OCI-LY7 (cell line): ENCODE measurements around the gene RAP1GDS1. TPM values are rescaled to one million over a fixed set of nuclear protein-coding genes. Genes with fewer than 3 reads are reported as not detected.
A peak's percentile ranks its signal among the peaks of the same experiment; 100 is the strongest.

ENCODE experiments used
- BruUV-seq: library from RNA; stranded (reverse); fragments of 400-500 nt; replicated peaks from 2 replicates; lab custom pipeline; 2021; lab: Mats Ljungman, UMichigan
- CTCF ChIA-PET: fragments of 300-600 bp; sonication (Branson Sonifier 250); formaldehyde crosslinking; loops from one replicate; lab custom pipeline; 2022; ENCODE audit warnings: antibody characterized with exemption; ENCODE audit not compliant: unreplicated experiment; lab: Charles Lee
- POLR2A ChIA-PET: fragments of 300-600 bp; sonication (Branson Sonifier 250); formaldehyde crosslinking; loops from one replicate; lab custom pipeline; 2022; ENCODE audit warnings: antibody characterized with exemption; lab: Charles Lee
- DNase-seq: peaks from one replicate; pipeline ENCODE4 v3.0.0-alpha.2; 2015; ENCODE audit warnings: low spot score
- H2AFZ ChIP-seq: fragments of 200-600 bp; sonication (generic), shearing (Covaris generic); 2 replicates; pipeline ENCODE4 v1.6.1; 2014; ENCODE audit warnings: mild to moderate bottlenecking, antibody characterized with exemption, low read length, moderate library complexity
- H3K27ac ChIP-seq: fragments of 200-600 bp; sonication (generic); 2 replicates; pipeline ENCODE4 v1.5.1; 2014; ENCODE audit warnings: mixed run types, low read depth, mild to moderate bottlenecking, moderate library complexity, low read length, inconsistent platforms; ENCODE audit not compliant: poor library complexity, severe bottlenecking
- H3K36me3 ChIP-seq: fragments of 200-600 bp; sonication (generic); 2 replicates; pipeline ENCODE4 v1.6.1; 2014; ENCODE audit warnings: mild to moderate bottlenecking, antibody characterized with exemption, low read length, moderate library complexity, mixed read lengths; ENCODE audit not compliant: insufficient read depth
- H3K4me1 ChIP-seq: fragments of 200-600 bp; sonication (generic); 2 replicates; pipeline ENCODE4 v1.5.1; 2014; ENCODE audit warnings: mild to moderate bottlenecking, low read length; ENCODE audit not compliant: insufficient read depth, poor library complexity, severe bottlenecking
- H3K4me2 ChIP-seq: fragments of 200-600 bp; sonication (generic); 2 replicates; pipeline ENCODE4 v1.6.1; 2014; ENCODE audit warnings: mild to moderate bottlenecking, low read length
- H3K4me3 ChIP-seq: fragments of 200-600 bp; sonication (generic); 2 replicates; pipeline ENCODE4 v1.5.1; 2014; ENCODE audit warnings: mild to moderate bottlenecking, low read depth, low read length; ENCODE audit not compliant: poor library complexity, severe bottlenecking
- H3K79me2 ChIP-seq: fragments of 200-600 bp; sonication (generic); 2 replicates; pipeline ENCODE4 v1.6.1; 2016; ENCODE audit warnings: low read depth, mild to moderate bottlenecking, low read length, moderate library complexity, mixed read lengths; ENCODE audit not compliant: insufficient read depth
- H3K9me2 ChIP-seq: fragments of 200-600 bp; sonication (generic); 2 replicates; pipeline ENCODE4 v1.6.1; 2016; ENCODE audit warnings: mild to moderate bottlenecking, low read length, mixed read lengths; ENCODE audit not compliant: insufficient read depth
- H3K9me3 ChIP-seq: fragments of 200-600 bp; sonication (generic); 2 replicates; pipeline ENCODE4 v1.6.1; 2014; ENCODE audit warnings: mild to moderate bottlenecking, mixed run types, low read length, mixed read lengths
- H4K20me1 ChIP-seq: fragments of 200-600 bp; sonication (generic); 2 replicates; pipeline ENCODE4 v1.6.1; 2014; ENCODE audit warnings: mild to moderate bottlenecking, antibody characterized with exemption, low read length, moderate library complexity, mixed read lengths; ENCODE audit not compliant: insufficient read depth
- CTCF ChIP-seq: fragments of 200-600 bp; sonication (generic); conservative IDR thresholded peaks from 2 replicates; pipeline ENCODE4 v1.5.1; 2014; ENCODE audit warnings: mild to moderate bottlenecking, antibody characterized with exemption, low read length, moderate library complexity, mixed read lengths
- EZH2phosphoT487 ChIP-seq: fragments of 200-600 bp; sonication (generic); IDR thresholded peaks from 2 replicates; pipeline ENCODE4 v1.6.1; 2018; ENCODE audit warnings: low read depth, borderline replicate concordance, mild to moderate bottlenecking, mixed run types, antibody characterized with exemption, low read length, moderate library complexity, mixed read lengths
- intact Hi-C: fragments of 100-400 bp; cut with micrococcal nuclease; formaldehyde crosslinking; loops from one replicate; pipeline ENCODE4 v1.10.0; 2022; ENCODE audit not compliant: unreplicated experiment
- total RNA-seq, 2 experiments: library from RNA; depleted of rRNA in 1 of 2; stranded (reverse); fragments of >200 nt in 1 of 2; shearing (Covaris generic) in 1 of 2; gene quantifications; 2 replicates each; pipeline ENCODE4 v1.2.3, GENCODE V29; 2014 to 2022

The RAP1GDS1 gene
- total RNA-seq, 2 experiments from 2014 or later = 53.5 to 57.8 TPM

- no peak overlapping the region for H3K4me3 ChIP-seq
- peak; percentile 8 for DNase-seq
- H3K4me1 ChIP-seq = peaks cover 7% of the 10 kb centered on the region
- ChIA-PET POLR2A (interaction anchor here (1.1 kb wide), 1 partner anchor 31 kb away, joined by 3 read pairs; no protein-coding TSS in a partner anchor), CTCF (no interaction called here)
- no peaks in the 10 kb centered on the region; the same call in 1 of the 2 replicates for H3K79me2 ChIP-seq
- H3K9me2 ChIP-seq = no peaks in the 10 kb centered on the region
- no peak overlapping the region for H3K27ac ChIP-seq
- H3K4me2 ChIP-seq = no peak overlapping the region
- intact Hi-C loops = no loop called here
- 0 out of 2 replicates have a peak, but pooled peaks cover 6% of the 10 kb centered on the region for H3K9me3 ChIP-seq
- H4K20me1 ChIP-seq = no peaks in the 10 kb centered on the region
- TF ChIP-seq EZH2phosphoT487 = no peak
- TF ChIP-seq CTCF = 0 out of 2 replicates have a peak, but pooled peaks have one; percentile 13
- BruUV-seq = no TSS peak
- H3K36me3 ChIP-seq = peaks cover 30% of the 10 kb centered on the region
- no peak overlapping the region for H2AFZ ChIP-seq
Observed at GRCh38 chr4:98341309-98341708, 80.1 kb downstream of the RAP1GDS1 start.

GRCh38 chr4:98343626-98344025 lies 82.4 kb downstream of the RAP1GDS1 start:
- POLR2A ChIA-PET = interaction anchor here (1.3 to 2.1 kb wide), 2 partner anchors 10 to 21 kb away, joined by 3 to 7 read pairs; no protein-coding TSS in a partner anchor
- no peaks in the 10 kb centered on the region; the same call in 1 of the 2 replicates for H3K79me2 ChIP-seq
- CTCF ChIA-PET = no interaction called here
- no peaks in the 10 kb centered on the region for H4K20me1 ChIP-seq
- H2AFZ ChIP-seq = no peak overlapping the region
- H3K4me1 ChIP-seq = peaks cover 7% of the 10 kb centered on the region
- H3K4me3 ChIP-seq = no peak overlapping the region
- H3K9me3 ChIP-seq = peaks cover 6% of the 10 kb centered on the region; the same call in 1 of the 2 replicates
- no peak overlapping the region for H3K4me2 ChIP-seq
- intact Hi-C loops = no loop called here
- no peak for DNase-seq
- no peaks in the 10 kb centered on the region for H3K9me2 ChIP-seq
- no peak for TF ChIP-seq EZH2phosphoT487
- TF ChIP-seq CTCF = no peak
- H3K36me3 ChIP-seq = peaks cover 36% of the 10 kb centered on the region
- no peak overlapping the region for H3K27ac ChIP-seq
- BruUV-seq = no TSS peak

- no peak overlapping the region for H3K4me2 ChIP-seq
- no peak for TF ChIP-seq CTCF
- TF ChIP-seq EZH2phosphoT487 = no peak
- no peak for DNase-seq
- H3K36me3 ChIP-seq = peaks cover 32% of the 10 kb centered on the region
- no peaks in the 10 kb centered on the region for H4K20me1 ChIP-seq
- intact Hi-C loops = no loop called here
- H3K79me2 ChIP-seq = no peaks in the 10 kb centered on the region; the same call in 1 of the 2 replicates
- ChIA-PET POLR2A (interaction anchor here (0.7 kb wide), 1 partner anchor 1630 kb away, joined by 3 read pairs; no protein-coding TSS in a partner anchor), CTCF (no interaction called here)
- H3K9me3 ChIP-seq = peaks cover 3% of the 10 kb centered on the region; the same call in 1 of the 2 replicates
- H3K27ac ChIP-seq = no peak overlapping the region
- H2AFZ ChIP-seq = no peak overlapping the region
- BruUV-seq = no TSS peak
- H3K9me2 ChIP-seq = no peaks in the 10 kb centered on the region
- H3K4me1 ChIP-seq = peaks cover 7% of the 10 kb centered on the region
- H3K4me3 ChIP-seq = no peak overlapping the region
Observed at GRCh38 chr4:98345838-98346237, 84.7 kb downstream of the RAP1GDS1 start.
